H1 (cell line): ENCODE data around the gene CACNA2D3. TPM values are rescaled to one million over a fixed set of nuclear protein-coding genes. Genes with fewer than 3 reads are reported as not detected.

ENCODE experiments used
- CTCF ChIA-PET: fragments of 300-600 bp; sonication (Branson Sonifier 250); formaldehyde crosslinking; loops from one replicate; lab custom pipeline; 2021; ENCODE audit not compliant: partially characterized antibody; lab: Charles Lee
- POLR2A ChIA-PET: fragments of 300-600 bp; sonication (Branson Sonifier 250); formaldehyde crosslinking; loops from one replicate; lab custom pipeline; 2021; ENCODE audit warnings: inconsistent platforms; ENCODE audit not compliant: partially characterized antibody; lab: Charles Lee
- DNase-seq, 2 experiments: peaks; one replicate each; pipeline versions ENCODE4 v3.0.0 to v3.0.0-alpha.2; 2010 to 2022; ENCODE audit warnings: low spot score in 2 of 2, low read depth in 1 of 2, mixed read lengths in 1 of 2
- FAIRE-seq: peaks from 2 replicates; lab custom pipeline; 2011; peaks lifted over from hg19 to GRCh38; lab: Jason Lieb, UNC
- H2AFZ ChIP-seq: 2 replicates; pipeline ENCODE4 v1.8.1; 2012; ENCODE audit warnings: low read length, inconsistent platforms
- H2AK5ac ChIP-seq: 2 replicates; pipeline ENCODE4 v1.6.1; 2013; ENCODE audit warnings: low read depth, low read length
- H2BK120ac ChIP-seq: replicated peaks from 2 replicates; pipeline ENCODE3; 2013; ENCODE audit warnings: low read depth, low read length, inconsistent platforms
- H2BK12ac ChIP-seq: 2 replicates; pipeline ENCODE4 v1.6.1; 2013; ENCODE audit warnings: low read depth, low read length
- H2BK15ac ChIP-seq: 2 replicates; pipeline ENCODE4 v1.6.1; 2013; ENCODE audit warnings: low read length
- H2BK20ac ChIP-seq: 2 replicates; pipeline ENCODE4 v1.6.1; 2013; ENCODE audit warnings: low read length
- H2BK5ac ChIP-seq: 2 replicates; pipeline ENCODE4 v1.6.1; 2013; ENCODE audit warnings: low read depth, low read length
- H3K14ac ChIP-seq: 2 replicates; pipeline ENCODE4 v1.6.1; 2013; ENCODE audit warnings: inconsistent platforms; ENCODE audit not compliant: insufficient read length
- H3K18ac ChIP-seq: 2 replicates; pipeline ENCODE4 v1.6.1; 2013; ENCODE audit warnings: low read length; ENCODE audit errors: extremely low read depth
- H3K23ac ChIP-seq: 2 replicates; pipeline ENCODE4 v1.6.1; 2013; ENCODE audit warnings: inconsistent platforms; ENCODE audit not compliant: insufficient read length
- H3K23me2 ChIP-seq: 2 replicates; pipeline ENCODE4 v1.6.1; 2013; ENCODE audit warnings: low read depth, low read length
- H3K27ac ChIP-seq: 2 replicates; pipeline ENCODE4 v1.6.1; 2011; ENCODE audit warnings: low read depth, low read length, inconsistent platforms
- H3K27me3 ChIP-seq, 4 experiments: replicated peaks in 1 of 4; 1 replicate in 1 of 4; 2 replicates in 3 of 4; pipeline versions ENCODE4 v1.6.1 to v1.8.1; 2011 to 2013; ENCODE audit warnings: low read length in 3 of 4, mild to moderate bottlenecking in 3 of 4, inconsistent platforms in 2 of 4, mixed read lengths in 2 of 4, moderate library complexity in 1 of 4; ENCODE audit not compliant: control insufficient read depth in 3 of 4, insufficient read depth in 3 of 4; ENCODE audit errors: extremely low read depth in 1 of 4
- H3K36me3 ChIP-seq, 4 experiments: 2 replicates each; pipeline versions ENCODE4 v1.6.1 to v1.8.1; 2011 to 2013; ENCODE audit warnings: mild to moderate bottlenecking in 4 of 4, low read length in 3 of 4, moderate library complexity in 2 of 4, control low read depth in 1 of 4, inconsistent platforms in 1 of 4; ENCODE audit not compliant: insufficient read depth in 4 of 4, control insufficient read depth in 2 of 4
- H3K4ac ChIP-seq: replicated peaks from 2 replicates; pipeline ENCODE3; 2013; ENCODE audit warnings: low read length, low read depth, mixed read lengths, inconsistent platforms; ENCODE audit not compliant: insufficient read length
- H3K4me1 ChIP-seq, 4 experiments: replicated peaks in 1 of 4; 1 replicate in 1 of 4; 2 replicates in 3 of 4; pipeline versions ENCODE4 v1.6.1 to v1.8.1; 2011 to 2013; ENCODE audit warnings: low read length in 3 of 4, inconsistent platforms in 2 of 4, mixed read lengths in 1 of 4; ENCODE audit not compliant: insufficient read depth in 4 of 4, control insufficient read depth in 3 of 4
- H3K4me2 ChIP-seq, 2 experiments: 2 replicates each; pipeline versions ENCODE4 v1.6.1 to v1.8.1; 2011 to 2013; ENCODE audit warnings: low read depth in 2 of 2, low read length in 2 of 2, control low read depth in 1 of 2, inconsistent platforms in 1 of 2, mild to moderate bottlenecking in 1 of 2; ENCODE audit not compliant: insufficient read depth in 1 of 2
- H3K4me3 ChIP-seq, 4 experiments: fragments of 200-600, 300-600 bp in 1 of 4; sonication (generic), shearing (Covaris generic), sonication (Bioruptor Twin) in 1 of 4; 2 replicates each; pipeline versions ENCODE4 v1.5.1 to v1.8.1; 2011 to 2016; ENCODE audit warnings: low read length in 4 of 4, low read depth in 3 of 4, control low read depth in 2 of 4, inconsistent platforms in 2 of 4, mild to moderate bottlenecking in 2 of 4, mixed read lengths in 1 of 4, moderate library complexity in 1 of 4; ENCODE audit not compliant: insufficient read depth in 2 of 4; ENCODE audit errors: extremely low read depth in 1 of 4
- H3K56ac ChIP-seq: replicated peaks from 2 replicates; pipeline ENCODE3; 2013; ENCODE audit warnings: low read depth, mild to moderate bottlenecking, mixed read lengths, low read length, inconsistent platforms; ENCODE audit not compliant: insufficient read length
- H3K79me1 ChIP-seq: 2 replicates; pipeline ENCODE4 v1.6.1; 2013; ENCODE audit warnings: low read depth, low read length, control low read depth
- H3K79me2 ChIP-seq, 2 experiments: 2 replicates each; pipeline versions ENCODE4 v1.6.1 to v1.8.1; 2012 to 2013; ENCODE audit warnings: low read length in 2 of 2, mild to moderate bottlenecking in 2 of 2, inconsistent platforms in 1 of 2; ENCODE audit not compliant: insufficient read depth in 2 of 2, control insufficient read depth in 1 of 2
- H3K9ac ChIP-seq, 4 experiments: replicated peaks in 1 of 4; 1 replicate in 1 of 4; 2 replicates in 3 of 4; pipeline versions ENCODE4 v1.6.1 to v1.8.1; 2011 to 2013; ENCODE audit warnings: low read depth in 3 of 4, low read length in 3 of 4, control low read depth in 2 of 4, mild to moderate bottlenecking in 2 of 4, moderate library complexity in 2 of 4, inconsistent platforms in 1 of 4; ENCODE audit errors: extremely low read depth in 1 of 4
- H3K9me3 ChIP-seq, 2 experiments: 2 replicates each; pipeline versions ENCODE4 v1.6.1 to v1.8.1; 2012 to 2013; ENCODE audit warnings: mild to moderate bottlenecking in 2 of 2, moderate library complexity in 2 of 2, control low read depth in 1 of 2, inconsistent platforms in 1 of 2, low read depth in 1 of 2, low read length in 1 of 2, mixed read lengths in 1 of 2; ENCODE audit not compliant: insufficient read depth in 2 of 2
- H4K20me1 ChIP-seq, 2 experiments: replicated peaks in 1 of 2; 2 replicates each; pipeline versions ENCODE3 to v1.8.1; 2011 to 2013; ENCODE audit warnings: inconsistent platforms in 2 of 2, low read length in 2 of 2, mild to moderate bottlenecking in 1 of 2; ENCODE audit not compliant: insufficient read depth in 2 of 2, control insufficient read depth in 1 of 2
- H4K5ac ChIP-seq: 2 replicates; pipeline ENCODE4 v1.6.1; 2013; ENCODE audit warnings: low read length, low read depth, mixed read lengths, inconsistent platforms; ENCODE audit not compliant: insufficient read length
- H4K8ac ChIP-seq: 2 replicates; pipeline ENCODE4 v1.8.0; 2013; ENCODE audit warnings: mild to moderate bottlenecking, moderate library complexity, low read length, inconsistent platforms; ENCODE audit not compliant: insufficient read depth; ENCODE audit errors: extremely low read depth
- H4K91ac ChIP-seq: replicated peaks from 2 replicates; pipeline ENCODE3; 2013; ENCODE audit warnings: low read length, mixed read lengths, inconsistent platforms; ENCODE audit not compliant: insufficient read length
- E2F6 ChIP-seq: IDR thresholded peaks from 2 replicates; pipeline ENCODE4 v1.6.1; 2012; ENCODE audit warnings: inconsistent platforms
- GABPA ChIP-seq: IDR thresholded peaks from 2 replicates; pipeline ENCODE4 v1.6.1; 2011; ENCODE audit warnings: mild to moderate bottlenecking, low read length, moderate library complexity, borderline replicate concordance; ENCODE audit not compliant: insufficient read depth
- GTF2F1 ChIP-seq: IDR thresholded peaks from 2 replicates; pipeline ENCODE4 v1.6.1; 2012; ENCODE audit warnings: low read depth, low read length, improper control_type of control experiment, borderline replicate concordance
- WGBS, 2 experiments: shearing (Covaris generic) in 1 of 2; methylation state at CpG; one replicate each; pipeline versions ENCODE4 v1.1.6 to v1.1.7; 2013 to 2015; ENCODE audit warnings: low lambda C conversion rate in 2 of 2, mixed read lengths in 2 of 2, inconsistent platforms in 1 of 2, low coverage in 1 of 2, missing lambda C conversion rate in 1 of 2; ENCODE audit not compliant: insufficient replicate concordance in 2 of 2, insufficient coverage in 1 of 2, insufficient read length in 1 of 2; ENCODE audit errors: extremely low coverage in 1 of 2, missing lambda C conversion rate in 1 of 2; 5-methylcytosine and 5-hydroxymethylcytosine counted together
- polyA plus RNA-seq, 7 experiments: library from polyadenylated mRNA; depleted of rRNA in 3 of 7; stranded (reverse) in 5 of 7; unstranded in 2 of 7; fragments of >200 nt in 5 of 7; fragments of 200-250 nt in 2 of 7; gene quantifications; 1 replicate in 5 of 7; 2 replicates in 1 of 7; 4 replicates in 1 of 7; pipeline versions ENCODE4 v1.2.1 to v1.2.3, GENCODE V29; 2011 to 2013; ENCODE audit warnings: missing spikeins in 2 of 7, mixed read lengths in 2 of 7
- total RNA-seq: library from RNA; stranded (reverse); fragmentation: NEBNext Ultra II Directional; extraction: Animal tissue kit (Norgen Biotek cat#: 25700); gene quantifications from 2 replicates; pipeline ENCODE4 v1.2.1, GENCODE V29; 2021

The CACNA2D3 gene
- total and polyA plus RNA-seq, 2 of the 8 experiments (the other 6 are each of a cell fraction or from before 2014, with no cell fraction given): 1.5 to 1.8 TPM

- Histone ChIP-seq H2BK5ac (no peak overlapping the region), H2BK12ac (no peak overlapping the region), H3K23me2 (no peaks in the 10 kb centered on the region; the same call in 1 of the 2 replicates), H3K4me3 (no peak overlapping the region), H3K27ac (no peak overlapping the region), H2BK15ac (no peak overlapping the region), H4K91ac (no peak overlapping the region), H3K79me1 (no peaks in the 10 kb centered on the region), H3K4me1 (peaks cover 0 to 4% (median 2%) of the 10 kb centered on the region in 4 experiments; a peak in 2 of 7 replicates), H2BK120ac (no peak overlapping the region), H4K20me1 (no peaks in the 10 kb centered on the region), H3K18ac (no peak overlapping the region), H2AK5ac (no peak overlapping the region), H2AFZ (no peak overlapping the region), H3K4me2 (no peak overlapping the region), H3K23ac (no peak overlapping the region), H3K9me3 (no peaks in the 10 kb centered on the region), H3K79me2 (no peaks in the 10 kb centered on the region), H3K9ac (no peak overlapping the region), H4K5ac (no peak overlapping the region), H3K27me3 (no peaks in the 10 kb centered on the region), H3K4ac (no peak overlapping the region), H2BK20ac (no peak overlapping the region), H3K36me3 (no peaks in the 10 kb centered on the region), H4K8ac (no peak overlapping the region), H3K56ac (no peak overlapping the region), H3K14ac (no peak overlapping the region)
- ChIA-PET CTCF (interaction anchor here (0.8 to 1.3 kb wide), 4 partner anchors 13 to 471 kb away, joined by 3 read pairs; no protein-coding TSS in a partner anchor), POLR2A (no interaction called here)
- no peak for FAIRE-seq
- no peak for DNase-seq
- 89% methylated on average over 3 of the region's 3 CpGs; no CpG with 5 or more reads in 1 of the 2 experiments for WGBS, 2 experiments
- TF ChIP-seq GABPA (no peak), GTF2F1 (no peak), E2F6 (no peak)
These were observed 847.3 kb downstream of the CACNA2D3 start for GRCh38 chr3:54969652-54970051.
